WI38 (cell line): Measurements from ENCODE around the gene STK39.

Experiments used
- H3K4me3 ChIP-seq: 2 replicates; pipeline ENCODE4 v1.5.1; 2011; ENCODE audit warnings: low read depth, mild to moderate bottlenecking, control low read depth, low read length
- TF ChIP-seq, protein P1 (sequence below): IDR thresholded peaks from 2 replicates; pipeline ENCODE4 v1.5.1; 2012; ENCODE audit warnings: low read depth, mild to moderate bottlenecking, control low read depth, low read length

Gene STK39

GRCh38 chr2:167942366-167943081, 304.9 kb downstream of the STK39 start:
- TF ChIP-seq, protein P1, sequence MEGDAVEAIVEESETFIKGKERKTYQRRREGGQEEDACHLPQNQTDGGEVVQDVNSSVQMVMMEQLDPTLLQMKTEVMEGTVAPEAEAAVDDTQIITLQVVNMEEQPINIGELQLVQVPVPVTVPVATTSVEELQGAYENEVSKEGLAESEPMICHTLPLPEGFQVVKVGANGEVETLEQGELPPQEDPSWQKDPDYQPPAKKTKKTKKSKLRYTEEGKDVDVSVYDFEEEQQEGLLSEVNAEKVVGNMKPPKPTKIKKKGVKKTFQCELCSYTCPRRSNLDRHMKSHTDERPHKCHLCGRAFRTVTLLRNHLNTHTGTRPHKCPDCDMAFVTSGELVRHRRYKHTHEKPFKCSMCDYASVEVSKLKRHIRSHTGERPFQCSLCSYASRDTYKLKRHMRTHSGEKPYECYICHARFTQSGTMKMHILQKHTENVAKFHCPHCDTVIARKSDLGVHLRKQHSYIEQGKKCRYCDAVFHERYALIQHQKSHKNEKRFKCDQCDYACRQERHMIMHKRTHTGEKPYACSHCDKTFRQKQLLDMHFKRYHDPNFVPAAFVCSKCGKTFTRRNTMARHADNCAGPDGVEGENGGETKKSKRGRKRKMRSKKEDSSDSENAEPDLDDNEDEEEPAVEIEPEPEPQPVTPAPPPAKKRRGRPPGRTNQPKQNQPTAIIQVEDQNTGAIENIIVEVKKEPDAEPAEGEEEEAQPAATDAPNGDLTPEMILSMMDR, result no peak

DNA sequence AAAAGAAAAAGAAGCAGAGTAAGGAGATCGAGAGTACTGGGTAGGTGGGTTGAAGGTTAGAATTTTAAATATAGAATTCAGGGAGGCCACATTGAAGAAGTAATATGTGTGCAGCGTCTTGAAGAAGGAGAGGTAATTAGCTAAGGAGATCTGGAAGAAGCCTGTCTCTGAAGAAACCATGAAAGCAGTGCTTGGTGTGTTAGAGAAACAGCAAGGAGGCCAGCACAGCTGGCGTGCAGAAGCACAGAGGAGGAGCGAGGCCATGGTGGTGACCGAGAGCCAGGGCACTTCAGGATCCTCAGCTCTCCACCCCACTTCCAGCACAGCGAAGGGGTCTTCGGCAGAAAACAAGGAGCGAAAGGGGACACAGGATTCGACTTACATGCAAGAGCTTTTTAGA, 305.8 kb downstream of the STK39 start:
- TF ChIP-seq, protein P1, result no peak
- no peak overlapping the region for H3K4me3 ChIP-seq

More at GRCh38 chr2:167942366-167943081, 304.9 kb downstream of the STK39 start:
- H3K4me3 ChIP-seq, result no peak overlapping the region

- TF ChIP-seq, protein P1, result no peak
- H3K4me3 ChIP-seq, result no peak overlapping the region
Observed at GRCh38 chr2:167940734-167941507, 306.5 kb downstream of the STK39 start.

GRCh38 chr2:167940346-167940725, 307.1 kb downstream of the STK39 start:
- no peak overlapping the region for H3K4me3 ChIP-seq
- TF ChIP-seq, protein P1, result no peak

DNA sequence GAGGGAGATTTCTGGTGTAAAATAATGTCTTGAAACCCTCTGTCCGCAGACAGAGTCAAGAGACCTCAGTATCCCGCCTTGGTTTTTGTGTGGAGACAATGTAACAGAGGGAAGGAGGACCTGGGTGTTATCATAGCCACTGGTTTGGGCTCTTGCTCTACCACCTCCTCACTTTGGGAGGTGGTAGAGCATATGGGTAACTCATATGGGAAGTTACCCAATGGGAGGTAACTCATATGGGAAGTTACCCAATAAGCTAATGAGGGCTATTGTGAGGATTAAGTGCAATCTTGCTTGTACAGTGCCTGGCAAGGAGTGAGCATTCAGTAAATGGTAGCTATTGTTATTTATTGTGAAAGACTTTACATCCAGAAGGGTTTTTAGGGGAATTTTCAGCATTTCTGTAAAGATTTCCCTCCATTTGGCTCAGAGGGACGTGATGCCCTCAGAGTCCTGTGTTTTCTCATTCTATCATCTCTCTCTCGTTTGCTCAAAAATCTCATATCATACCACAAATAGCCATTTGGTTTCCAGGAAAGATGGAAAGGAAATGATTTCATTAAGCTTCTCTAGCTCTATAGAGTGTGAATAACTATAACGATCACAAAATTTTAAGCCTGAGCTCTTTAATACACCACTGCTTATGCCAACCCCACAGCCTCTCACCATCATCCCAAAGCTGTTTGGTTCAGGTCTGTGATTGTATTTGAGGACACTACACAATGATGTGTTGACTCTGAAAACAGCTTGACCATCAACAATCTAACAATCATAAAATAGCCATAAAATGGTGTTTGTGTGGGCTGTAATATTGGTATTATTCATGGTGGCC, 307.7 kb downstream of the STK39 start:
- H3K4me3 ChIP-seq, result no peak overlapping the region
- TF ChIP-seq, protein P1, result no peak

DNA sequence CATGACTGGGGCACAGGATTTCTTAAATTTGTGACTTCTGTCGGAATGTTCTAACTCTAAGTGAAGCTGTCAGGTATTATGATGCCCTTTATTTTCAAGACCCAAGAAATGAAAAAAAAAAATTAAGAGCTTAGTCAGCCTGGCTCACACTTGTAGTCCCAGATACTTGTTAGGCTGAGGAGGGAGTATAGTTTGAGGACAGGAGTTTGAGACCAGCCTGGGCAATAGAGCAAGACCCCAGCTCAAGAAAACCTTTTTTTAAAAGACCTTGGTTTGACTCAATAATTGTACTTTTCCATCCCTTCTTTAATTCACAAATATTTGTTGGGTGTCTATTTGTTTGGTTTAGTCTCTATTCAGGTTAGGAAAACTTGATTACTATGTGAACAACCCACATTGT, 310.0 kb downstream of the STK39 start:
- no peak overlapping the region for H3K4me3 ChIP-seq
- TF ChIP-seq, protein P1, result no peak
